ENCODE data around the gene P3H3.
"Not testable (repeated sequence)": the region's sequence is repeated elsewhere in the genome, so short reads cannot be mapped to it uniquely, and the experiment has no call there.

DNA sequence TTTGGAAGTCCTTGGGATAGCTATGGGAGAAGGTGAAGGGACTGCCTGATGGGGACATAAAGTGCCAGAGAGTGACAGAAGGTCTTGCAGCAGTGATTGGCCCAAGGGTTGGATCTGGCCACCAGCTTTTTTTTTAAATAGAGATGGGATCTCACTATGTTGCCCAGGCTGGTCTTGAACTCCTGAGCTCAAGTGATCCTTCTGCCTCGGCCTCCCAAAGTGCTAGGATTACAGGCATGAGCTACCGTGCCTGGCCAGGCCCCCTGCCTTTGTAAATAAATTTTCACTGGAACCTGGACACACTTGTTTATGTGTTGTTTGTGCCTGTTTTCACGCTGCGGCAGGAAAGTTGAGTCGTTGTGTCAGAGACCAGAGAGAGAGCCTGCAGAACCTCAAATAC lies 37.1 kb downstream of the P3H3 start:
- TF ChIP-seq, protein P1, sequence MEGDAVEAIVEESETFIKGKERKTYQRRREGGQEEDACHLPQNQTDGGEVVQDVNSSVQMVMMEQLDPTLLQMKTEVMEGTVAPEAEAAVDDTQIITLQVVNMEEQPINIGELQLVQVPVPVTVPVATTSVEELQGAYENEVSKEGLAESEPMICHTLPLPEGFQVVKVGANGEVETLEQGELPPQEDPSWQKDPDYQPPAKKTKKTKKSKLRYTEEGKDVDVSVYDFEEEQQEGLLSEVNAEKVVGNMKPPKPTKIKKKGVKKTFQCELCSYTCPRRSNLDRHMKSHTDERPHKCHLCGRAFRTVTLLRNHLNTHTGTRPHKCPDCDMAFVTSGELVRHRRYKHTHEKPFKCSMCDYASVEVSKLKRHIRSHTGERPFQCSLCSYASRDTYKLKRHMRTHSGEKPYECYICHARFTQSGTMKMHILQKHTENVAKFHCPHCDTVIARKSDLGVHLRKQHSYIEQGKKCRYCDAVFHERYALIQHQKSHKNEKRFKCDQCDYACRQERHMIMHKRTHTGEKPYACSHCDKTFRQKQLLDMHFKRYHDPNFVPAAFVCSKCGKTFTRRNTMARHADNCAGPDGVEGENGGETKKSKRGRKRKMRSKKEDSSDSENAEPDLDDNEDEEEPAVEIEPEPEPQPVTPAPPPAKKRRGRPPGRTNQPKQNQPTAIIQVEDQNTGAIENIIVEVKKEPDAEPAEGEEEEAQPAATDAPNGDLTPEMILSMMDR (IDR thresholded peaks at IDR 0.05 in 4 of 5, conservative IDR thresholded peaks at IDR 0.05 in 1 of 5), result not testable (repeated sequence)
- not testable (repeated sequence) for TF ChIP-seq POLR2A (IDR thresholded peaks at IDR 0.05)
